HG02840 (cell line): ENCODE measurements around the gene SUPT6H.
"Not testable (repeated sequence)": the region's sequence is repeated elsewhere in the genome, so short reads cannot be mapped to it uniquely, and the experiment has no call there.

Experiments
- ATAC-seq: cut with Tn5 transposase; IDR thresholded peaks from one replicate; pipeline ENCODE4 v1.9.1; 2021; ENCODE audit warnings: mild to moderate bottlenecking, moderate library complexity, moderate number of reproducible peaks; ENCODE audit not compliant: unreplicated experiment, low FRiP score

SUPT6H gene

GRCh38 chr17:28646039-28646754 lies 15.8 kb upstream of the SUPT6H start:
- no peak for ATAC-seq

DNA sequence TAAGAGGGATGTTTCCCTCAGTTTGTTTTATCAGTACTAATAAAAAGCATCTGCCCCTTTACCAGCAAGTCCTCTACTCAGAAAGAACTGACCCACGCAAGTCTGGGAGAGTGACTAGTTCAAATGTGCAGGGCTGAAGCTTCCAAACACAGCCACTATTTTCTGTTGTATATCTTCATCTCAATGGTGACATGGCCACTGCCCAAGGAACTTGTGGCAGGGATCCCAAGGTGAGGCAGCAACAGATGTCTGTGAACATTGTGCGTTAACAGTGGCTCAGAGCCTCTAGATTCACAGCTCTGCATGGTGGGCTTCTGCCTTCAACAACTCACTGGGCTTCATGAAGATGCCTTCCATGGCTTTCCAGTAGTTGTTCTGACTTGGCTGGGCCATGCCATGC lies 13.3 kb upstream of the SUPT6H start:
- ATAC-seq: no peak

- ATAC-seq: no peak
Measured at GRCh38 chr17:28655160-28655559, 6.8 kb upstream of the SUPT6H start.

GRCh38 chr17:28657756-28658155 lies 4.2 kb upstream of the SUPT6H start:
- no peak for ATAC-seq

DNA sequence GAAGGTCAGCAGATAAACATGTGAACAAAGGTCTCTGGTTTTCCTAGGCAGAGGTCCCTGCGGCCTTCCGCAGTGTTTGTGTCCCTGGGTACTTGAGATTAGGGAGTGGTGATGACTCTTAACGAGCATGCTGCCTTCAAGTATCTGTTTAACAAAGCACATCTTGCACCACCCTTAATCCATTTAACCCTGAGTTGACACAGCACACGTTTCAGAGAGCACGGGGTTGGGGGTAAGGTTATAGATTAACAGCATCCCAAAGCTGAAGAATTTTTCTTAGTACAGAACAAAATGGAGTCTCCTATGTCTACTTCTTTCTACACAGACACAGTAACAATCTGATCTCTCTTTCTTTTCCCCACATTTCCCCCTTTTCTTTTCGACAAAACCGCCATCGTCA lies 3.7 kb upstream of the SUPT6H start:
- not testable (repeated sequence) for ATAC-seq

- not testable (repeated sequence) for ATAC-seq
Measured at GRCh38 chr17:28658766-28659496, 3.1 kb upstream of the SUPT6H start.

GRCh38 chr17:28659497-28659881 lies 2.5 kb upstream of the SUPT6H start:
- not testable (repeated sequence) for ATAC-seq

DNA sequence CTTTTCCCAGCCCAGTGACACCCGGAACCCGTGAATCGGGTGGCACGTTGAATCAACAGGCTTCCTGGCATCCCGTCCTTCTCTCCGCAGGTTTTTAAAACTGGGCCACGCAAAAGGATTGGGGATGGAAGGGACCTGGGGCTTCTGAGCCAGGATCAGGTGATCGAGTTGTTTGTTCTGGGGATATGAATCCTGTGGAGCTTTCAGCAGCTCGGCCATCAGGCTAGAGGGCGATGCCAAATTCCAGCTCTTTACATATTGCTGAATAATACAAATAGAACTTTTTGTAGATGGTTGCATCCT lies 473 bp downstream of the SUPT6H start:
- ATAC-seq: no peak

GRCh38 chr17:28663723-28664122 lies 1.7 kb downstream of the SUPT6H start:
- no peak for ATAC-seq

- no peak for ATAC-seq
Measured at GRCh38 chr17:28665994-28666393, 4.0 kb downstream of the SUPT6H start.

- ATAC-seq: no peak
Measured at GRCh38 chr17:28667870-28668269, 5.9 kb downstream of the SUPT6H start.

DNA sequence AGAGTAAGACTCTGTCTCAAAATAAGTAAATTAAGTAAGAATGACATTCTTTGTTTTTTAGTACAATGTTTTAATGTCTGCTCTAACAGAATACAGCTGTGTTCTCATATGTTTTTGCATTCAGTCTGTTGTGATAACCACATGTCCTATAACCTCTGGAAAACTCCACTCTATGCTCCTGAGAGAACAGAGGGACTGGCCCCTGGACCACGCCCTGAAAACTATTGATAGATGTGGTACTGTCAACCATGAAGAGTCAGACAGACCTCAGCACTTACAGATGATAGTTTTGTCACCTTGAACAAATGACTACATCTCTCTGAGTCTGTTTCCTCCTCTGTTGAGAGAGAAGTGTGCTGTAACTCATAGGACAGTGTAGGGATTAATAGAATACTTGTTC lies 7.9 kb downstream of the SUPT6H start:
- no peak for ATAC-seq

- no peak for ATAC-seq
Measured at GRCh38 chr17:28675490-28675889, 13.5 kb downstream of the SUPT6H start.

GRCh38 chr17:28675980-28676379 lies 14.0 kb downstream of the SUPT6H start:
- no peak for ATAC-seq

GRCh38 chr17:28682655-28683054 lies 20.6 kb downstream of the SUPT6H start:
- no peak for ATAC-seq

- ATAC-seq: no peak
Measured at GRCh38 chr17:28684963-28685362, 23.0 kb downstream of the SUPT6H start.

DNA sequence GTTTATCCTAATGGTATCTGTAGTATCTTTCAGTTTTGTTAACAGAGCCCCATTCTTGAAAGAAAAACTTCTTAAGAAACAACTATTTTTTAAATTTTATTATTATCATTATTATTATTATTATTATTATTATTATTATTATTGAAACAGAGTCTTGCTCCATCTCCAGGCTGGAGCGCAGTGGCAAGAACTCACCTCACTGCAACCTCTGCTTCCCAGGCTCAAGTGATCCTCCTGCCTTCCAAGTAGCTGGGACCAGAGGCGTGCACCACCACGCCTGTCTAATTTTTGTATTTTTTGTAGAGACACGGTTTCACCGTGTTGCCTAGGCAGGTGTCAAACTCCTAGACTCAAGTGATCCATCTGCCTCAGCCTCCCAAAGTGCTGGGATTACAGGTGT lies 23.4 kb downstream of the SUPT6H start:
- ATAC-seq: no peak

DNA sequence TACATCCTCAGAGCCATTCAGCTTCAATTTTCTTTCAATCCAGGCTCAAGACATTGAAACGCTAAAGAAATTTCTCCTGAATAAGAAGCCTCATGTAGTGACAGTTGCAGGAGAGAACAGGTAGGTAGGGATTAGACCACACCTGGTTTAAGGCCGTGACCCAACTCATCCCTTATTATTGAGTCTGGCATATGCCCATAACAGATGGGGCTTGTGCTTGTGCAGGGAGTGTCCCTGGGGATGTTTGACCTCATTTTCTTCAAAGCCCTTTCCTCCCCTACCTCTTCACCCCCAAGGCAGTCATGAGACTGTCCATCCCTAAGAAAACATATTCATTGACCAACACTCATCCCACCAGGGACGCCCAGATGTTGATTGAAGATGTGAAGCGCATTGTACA lies 24.3 kb downstream of the SUPT6H start:
- ATAC-seq: no peak

- ATAC-seq: no peak
Measured at GRCh38 chr17:28688481-28688880, 26.5 kb downstream of the SUPT6H start.

GRCh38 chr17:28689011-28689410 lies 27.0 kb downstream of the SUPT6H start:
- no peak for ATAC-seq

- ATAC-seq: no peak
Measured at GRCh38 chr17:28693869-28694268, 31.9 kb downstream of the SUPT6H start.

- no peak for ATAC-seq
Measured at GRCh38 chr17:28698253-28698941, 36.4 kb downstream of the SUPT6H start.
